DOHH2 (cell line): ENCODE data around the gene CCDC152.

Experiments used
- H3F3A ChIP-seq: fragments of 200-600 bp; sonication (generic), shearing (Covaris generic); 2 replicates; pipeline ENCODE4 v1.6.0; 2016; ENCODE audit warnings: antibody characterized with exemption, mild to moderate bottlenecking; ENCODE audit not compliant: control insufficient read depth, insufficient read depth
- H3K27ac ChIP-seq: fragments of 200-600 bp; sonication (generic); 2 replicates; pipeline ENCODE4 v1.5.1; 2014; ENCODE audit warnings: low read depth, mild to moderate bottlenecking, low read length, moderate library complexity
- H3K27me3 ChIP-seq: fragments of 200-600 bp; sonication (generic); 2 replicates; pipeline ENCODE4 v1.6.1; 2014; ENCODE audit warnings: mild to moderate bottlenecking, low read length, mixed read lengths; ENCODE audit not compliant: control insufficient read depth
- H3K36me3 ChIP-seq: fragments of 200-600 bp; sonication (generic); 2 replicates; pipeline ENCODE4 v1.6.1; 2014; ENCODE audit warnings: mild to moderate bottlenecking, low read length, moderate library complexity, mixed read lengths; ENCODE audit not compliant: control insufficient read depth
- H3K4me1 ChIP-seq: fragments of 200-600 bp; sonication (generic); 2 replicates; pipeline ENCODE4 v1.6.1; 2014; ENCODE audit warnings: mild to moderate bottlenecking, low read length, mixed read lengths; ENCODE audit not compliant: control insufficient read depth
- H3K4me2 ChIP-seq: fragments of 200-600 bp; sonication (generic); 2 replicates; pipeline ENCODE4 v1.6.0; 2014; ENCODE audit warnings: mild to moderate bottlenecking, low read length, moderate library complexity
- H3K4me3 ChIP-seq: fragments of 200-600 bp; sonication (generic); 2 replicates; pipeline ENCODE4 v1.5.1; 2014; ENCODE audit warnings: mild to moderate bottlenecking, low read length, mixed read lengths
- H3K79me2 ChIP-seq: fragments of 200-600 bp; sonication (generic); 2 replicates; pipeline ENCODE4 v1.6.1; 2014; ENCODE audit warnings: mild to moderate bottlenecking, low read length, mixed read lengths; ENCODE audit not compliant: control insufficient read depth
- H3K9me2 ChIP-seq: fragments of 200-600 bp; sonication (generic); replicated peaks from 2 replicates; pipeline ENCODE4 v1.6.1; 2014; ENCODE audit warnings: mild to moderate bottlenecking, low read length, mixed read lengths; ENCODE audit not compliant: control insufficient read depth
- H3K9me3 ChIP-seq: fragments of 200-600 bp; sonication (generic); 2 replicates; pipeline ENCODE4 v1.6.1; 2014; ENCODE audit warnings: antibody characterized with exemption, low read length, mixed read lengths; ENCODE audit not compliant: control insufficient read depth, insufficient read depth
- H4K20me1 ChIP-seq: fragments of 200-600 bp; sonication (generic); 2 replicates; pipeline ENCODE4 v1.6.0; 2014; ENCODE audit warnings: low read depth, mild to moderate bottlenecking, antibody characterized with exemption, low read length, moderate library complexity; ENCODE audit not compliant: control insufficient read depth, insufficient read depth
- EZH2phosphoT487 ChIP-seq: fragments of 200-600 bp; sonication (generic); IDR thresholded peaks from 2 replicates; pipeline ENCODE4 v1.6.1; 2017; ENCODE audit warnings: borderline replicate concordance, mild to moderate bottlenecking, antibody characterized with exemption, low read length, moderate library complexity, mixed read lengths
- TF ChIP-seq, protein P1 (sequence below): fragments of 200-600 bp; sonication (generic); IDR thresholded peaks from one replicate; pipeline ENCODE4 v1.5.1; 2014; ENCODE audit warnings: antibody characterized with exemption, mild to moderate bottlenecking, low read depth, low read length; ENCODE audit not compliant: poor library complexity, severe bottlenecking

CCDC152 gene

DNA sequence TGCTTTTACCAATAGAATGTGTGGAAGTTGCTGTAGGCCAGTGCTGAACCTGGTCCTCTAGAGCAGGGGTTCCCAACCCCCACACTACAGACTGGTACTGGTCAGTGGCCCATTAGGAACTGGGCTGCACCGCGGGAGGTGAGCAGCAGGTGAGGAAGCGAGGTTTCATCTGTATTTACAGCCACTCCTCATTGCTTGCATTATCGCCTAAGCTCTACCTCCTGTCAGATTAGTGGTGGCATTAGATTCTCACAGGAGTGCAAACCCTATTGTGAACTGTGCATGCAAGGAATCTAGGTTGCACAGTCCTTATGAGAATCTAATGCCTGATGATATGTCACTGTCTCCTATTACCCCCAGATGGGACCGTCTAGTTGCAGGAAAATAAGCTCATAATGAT is 6.1 kb upstream of the CCDC152 start:
- H3K79me2 ChIP-seq: no peaks in the 10 kb centered on the region
- no peaks in the 10 kb centered on the region for H3K9me2 ChIP-seq
- no peak overlapping the region for H3K4me2 ChIP-seq
- H3K4me1 ChIP-seq: no peaks in the 10 kb centered on the region
- H3K4me3 ChIP-seq: no peak overlapping the region
- no peaks in the 10 kb centered on the region for H3K36me3 ChIP-seq
- H4K20me1 ChIP-seq: no peaks in the 10 kb centered on the region
- H3K27me3 ChIP-seq: peaks cover 2% of the 10 kb centered on the region; the same call in 1 of the 2 replicates
- TF ChIP-seq, protein P1, sequence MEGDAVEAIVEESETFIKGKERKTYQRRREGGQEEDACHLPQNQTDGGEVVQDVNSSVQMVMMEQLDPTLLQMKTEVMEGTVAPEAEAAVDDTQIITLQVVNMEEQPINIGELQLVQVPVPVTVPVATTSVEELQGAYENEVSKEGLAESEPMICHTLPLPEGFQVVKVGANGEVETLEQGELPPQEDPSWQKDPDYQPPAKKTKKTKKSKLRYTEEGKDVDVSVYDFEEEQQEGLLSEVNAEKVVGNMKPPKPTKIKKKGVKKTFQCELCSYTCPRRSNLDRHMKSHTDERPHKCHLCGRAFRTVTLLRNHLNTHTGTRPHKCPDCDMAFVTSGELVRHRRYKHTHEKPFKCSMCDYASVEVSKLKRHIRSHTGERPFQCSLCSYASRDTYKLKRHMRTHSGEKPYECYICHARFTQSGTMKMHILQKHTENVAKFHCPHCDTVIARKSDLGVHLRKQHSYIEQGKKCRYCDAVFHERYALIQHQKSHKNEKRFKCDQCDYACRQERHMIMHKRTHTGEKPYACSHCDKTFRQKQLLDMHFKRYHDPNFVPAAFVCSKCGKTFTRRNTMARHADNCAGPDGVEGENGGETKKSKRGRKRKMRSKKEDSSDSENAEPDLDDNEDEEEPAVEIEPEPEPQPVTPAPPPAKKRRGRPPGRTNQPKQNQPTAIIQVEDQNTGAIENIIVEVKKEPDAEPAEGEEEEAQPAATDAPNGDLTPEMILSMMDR: no peak
- TF ChIP-seq EZH2phosphoT487: no peak
- H3K27ac ChIP-seq: no peak overlapping the region
- no peaks in the 10 kb centered on the region for H3K9me3 ChIP-seq
- no peaks in the 10 kb centered on the region for H3F3A ChIP-seq

DNA sequence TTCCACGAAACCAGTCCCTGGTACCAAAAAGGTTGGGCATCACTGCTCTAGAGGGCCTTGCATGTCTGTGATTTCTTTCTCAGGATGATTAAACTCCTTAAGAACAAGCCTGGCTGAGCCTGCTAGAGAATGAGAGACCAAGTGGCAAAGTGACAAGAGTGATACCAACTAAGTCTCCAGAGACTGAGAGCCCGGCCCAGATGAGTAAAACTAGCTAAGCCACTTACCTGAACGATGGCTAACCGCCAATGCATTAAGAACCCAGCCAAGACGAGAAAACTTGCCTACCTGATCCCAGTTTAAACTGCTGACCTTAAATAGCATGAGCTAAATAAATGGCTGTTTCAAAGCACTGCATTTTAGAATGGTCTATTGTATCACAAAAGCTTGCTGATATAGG is 5.6 kb upstream of the CCDC152 start:
- H3K9me2 ChIP-seq: no peaks in the 10 kb centered on the region
- H3K27ac ChIP-seq: no peak overlapping the region
- no peaks in the 10 kb centered on the region for H3K36me3 ChIP-seq
- H3K27me3 ChIP-seq: peaks cover 2% of the 10 kb centered on the region; the same call in 1 of the 2 replicates
- no peaks in the 10 kb centered on the region for H3K79me2 ChIP-seq
- H3K4me2 ChIP-seq: no peak overlapping the region
- no peaks in the 10 kb centered on the region for H3K4me1 ChIP-seq
- no peaks in the 10 kb centered on the region for H3K9me3 ChIP-seq
- H3F3A ChIP-seq: no peaks in the 10 kb centered on the region
- no peak for TF ChIP-seq EZH2phosphoT487
- TF ChIP-seq, protein P1: no peak
- H4K20me1 ChIP-seq: no peaks in the 10 kb centered on the region
- no peak overlapping the region for H3K4me3 ChIP-seq

- H4K20me1 ChIP-seq: no peaks in the 10 kb centered on the region
- H3K27me3 ChIP-seq: no peaks in the 10 kb centered on the region
- no peak overlapping the region for H3K4me2 ChIP-seq
- H3K9me2 ChIP-seq: no peaks in the 10 kb centered on the region
- H3K4me1 ChIP-seq: peaks cover 14% of the 10 kb centered on the region
- TF ChIP-seq, protein P1: no peak
- no peak for TF ChIP-seq EZH2phosphoT487
- no peaks in the 10 kb centered on the region for H3K9me3 ChIP-seq
- H3F3A ChIP-seq: no peaks in the 10 kb centered on the region
- H3K27ac ChIP-seq: no peak overlapping the region
- peaks cover 10% of the 10 kb centered on the region for H3K79me2 ChIP-seq
- no peak overlapping the region for H3K4me3 ChIP-seq
- no peaks in the 10 kb centered on the region for H3K36me3 ChIP-seq
These were observed 3.5 kb upstream of the CCDC152 start for GRCh38 chr5:42753099-42753498.

- Histone ChIP-seq H3K4me2 (no peak overlapping the region), H3K9me2 (no peaks in the 10 kb centered on the region), H4K20me1 (no peaks in the 10 kb centered on the region), H3F3A (no peaks in the 10 kb centered on the region), H3K36me3 (peaks cover 19% of the 10 kb centered on the region), H3K27me3 (no peaks in the 10 kb centered on the region), H3K79me2 (peaks cover 10% of the 10 kb centered on the region), H3K4me3 (no peak overlapping the region), H3K4me1 (peaks cover 14% of the 10 kb centered on the region), H3K9me3 (no peaks in the 10 kb centered on the region), H3K27ac (no peak overlapping the region)
- TF ChIP-seq, protein P1: no peak
- no peak for TF ChIP-seq EZH2phosphoT487
These were observed 2.8 kb downstream of the CCDC152 start for GRCh38 chr5:42759456-42759855.
